RPMI8226 (cell line): Measurements from ENCODE around the gene PRR35.

ENCODE experiments used
- DNase-seq: peaks from one replicate; pipeline ENCODE4 v3.0.0-alpha.2; 2015

PRR35 gene

GRCh38 chr16:598823-599739 lies 38.9 kb downstream of the PRR35 start:
- DNase-seq, result no peak

GRCh38 chr16:600781-601180 lies 40.6 kb downstream of the PRR35 start:
- DNase-seq, result no peak

- DNase-seq, result no peak
These were observed 43.7 kb downstream of the PRR35 start for GRCh38 chr16:603933-604332.

GRCh38 chr16:606656-607307 lies 46.6 kb downstream of the PRR35 start:
- no peak for DNase-seq

GRCh38 chr16:608019-608418 lies 47.8 kb downstream of the PRR35 start:
- DNase-seq, result no peak

- no peak for DNase-seq
These were observed 49.1 kb downstream of the PRR35 start for GRCh38 chr16:609316-609715.

GRCh38 chr16:609984-610383 lies 49.8 kb downstream of the PRR35 start:
- DNase-seq, result no peak

- no peak for DNase-seq
These were observed 50.6 kb downstream of the PRR35 start for GRCh38 chr16:610513-611381.

- DNase-seq, result no peak
These were observed 54.9 kb downstream of the PRR35 start for GRCh38 chr16:615122-615521.
